GM08714 (cell line): ENCODE measurements around the gene DUOX2.
"Not testable (repeated sequence)": the region's sequence is repeated elsewhere in the genome, so short reads cannot be mapped to it uniquely, and the experiment has no call there.

ENCODE experiments used
- H3K4me3 ChIP-seq: fragments of 200-500 bp; sonication (Bioruptor generic); 2 replicates; pipeline ENCODE4 v1.5.1; 2014; ENCODE audit warnings: mild to moderate bottlenecking, low read length, inconsistent platforms
- ZNF274 ChIP-seq: IDR thresholded peaks from 2 replicates; pipeline ENCODE4 v1.6.1; 2012; ENCODE audit warnings: mild to moderate bottlenecking, low read depth, low read length

DUOX2 gene

GRCh38 chr15:45144775-45145174 lies 30.8 kb upstream of the DUOX2 start:
- H3K4me3 ChIP-seq = no peak overlapping the region
- TF ChIP-seq ZNF274 = no peak

- no peak overlapping the region for H3K4me3 ChIP-seq
- TF ChIP-seq ZNF274 = no peak
Observed at GRCh38 chr15:45143946-45144345, 30.0 kb upstream of the DUOX2 start.

DNA sequence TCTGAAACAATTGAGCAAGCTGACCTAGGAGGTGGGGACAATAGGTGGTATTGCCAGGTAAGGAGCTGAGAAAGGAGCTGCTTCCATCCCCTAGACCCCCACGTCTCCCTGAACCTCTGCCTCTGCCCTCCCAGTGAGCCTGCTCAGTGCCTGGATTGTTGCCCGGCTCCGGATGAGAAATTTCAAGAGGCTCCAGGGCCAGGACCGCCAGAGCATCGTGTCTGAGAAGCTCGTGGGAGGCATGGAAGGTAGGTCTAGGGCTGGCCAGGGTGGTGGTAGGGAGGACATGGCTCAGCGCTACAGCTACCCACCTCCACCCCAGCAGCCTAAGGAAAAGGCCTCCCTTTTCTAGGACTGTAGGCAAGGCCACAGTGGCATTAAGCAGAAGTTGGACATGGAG lies 29.1 kb upstream of the DUOX2 start:
- H3K4me3 ChIP-seq = no peak overlapping the region
- TF ChIP-seq ZNF274 = no peak

GRCh38 chr15:45141386-45141785 lies 27.4 kb upstream of the DUOX2 start:
- TF ChIP-seq ZNF274 = no peak

GRCh38 chr15:45140557-45141250 lies 26.7 kb upstream of the DUOX2 start:
- no peak for TF ChIP-seq ZNF274
- no peak overlapping the region for H3K4me3 ChIP-seq

More at GRCh38 chr15:45141386-45141785, 27.4 kb upstream of the DUOX2 start:
- H3K4me3 ChIP-seq = no peak overlapping the region

DNA sequence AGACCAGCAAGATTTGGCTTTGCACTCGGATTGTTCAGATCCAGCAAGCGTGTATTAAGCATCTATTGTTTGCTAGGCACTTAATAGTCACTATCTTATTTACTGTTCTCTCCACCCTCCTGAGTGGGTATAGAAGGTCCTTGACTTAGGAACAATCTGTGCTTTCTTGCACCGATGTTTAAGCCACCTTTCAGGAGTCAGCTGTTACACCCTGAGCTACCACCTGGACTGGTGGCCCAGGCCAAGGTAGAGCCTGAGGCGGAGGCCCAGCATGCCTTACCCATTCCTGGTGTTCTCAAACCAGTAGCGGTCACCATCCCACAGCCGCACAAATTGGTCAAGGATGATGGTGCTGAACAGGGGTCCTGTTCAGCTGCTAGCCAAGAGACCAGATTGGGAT lies 25.8 kb upstream of the DUOX2 start:
- TF ChIP-seq ZNF274 = no peak
- no peak overlapping the region for H3K4me3 ChIP-seq

DNA sequence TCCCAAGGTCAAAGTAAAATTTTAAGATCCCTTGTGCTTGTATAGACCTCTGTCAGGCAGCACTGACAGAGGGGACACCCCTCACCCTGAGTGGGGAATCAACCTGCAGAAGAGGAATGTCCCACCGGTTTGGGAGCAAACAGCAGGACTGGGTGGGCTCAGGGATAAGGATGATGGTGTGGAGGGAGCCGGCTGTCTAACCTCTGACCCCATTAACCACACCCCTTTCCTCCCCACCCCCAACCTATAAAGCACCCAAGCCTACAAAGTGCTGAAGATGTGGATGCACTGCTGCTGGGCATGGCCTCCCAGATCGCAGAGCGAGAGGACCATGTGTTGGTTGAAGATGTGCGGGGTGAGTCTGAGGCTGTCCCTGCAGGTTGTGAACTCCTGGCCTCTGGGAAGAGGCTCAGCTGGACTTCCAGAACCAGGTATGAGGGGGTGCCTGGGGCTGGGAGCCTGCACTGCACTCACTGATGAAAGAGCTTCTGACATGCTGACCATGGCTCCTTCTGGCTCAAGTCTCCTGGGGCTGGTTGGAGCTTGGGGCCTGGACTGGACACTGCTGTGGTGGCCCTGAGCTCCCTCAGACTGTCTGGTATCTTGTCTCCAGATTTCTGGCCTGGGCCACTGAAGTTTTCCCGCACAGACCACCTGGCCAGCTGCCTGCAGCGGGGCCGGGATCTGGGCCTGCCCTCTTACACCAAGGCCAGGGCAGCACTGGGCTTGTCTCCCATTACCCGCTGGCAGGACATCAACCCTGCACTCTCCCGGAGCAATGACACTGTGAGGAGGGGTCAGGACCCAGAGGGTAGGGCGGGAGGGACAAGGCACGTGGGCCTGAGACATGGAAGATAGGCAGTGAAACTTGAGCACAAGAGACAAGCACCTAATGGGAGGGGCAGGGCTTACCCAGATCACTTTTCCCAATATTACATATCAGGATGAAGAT lies 25.1 kb upstream of the DUOX2 start:
- H3K4me3 ChIP-seq = no peak overlapping the region
- TF ChIP-seq ZNF274 = no peak

GRCh38 chr15:45137703-45138102 lies 23.7 kb upstream of the DUOX2 start:
- H3K4me3 ChIP-seq = no peak overlapping the region
- TF ChIP-seq ZNF274 = no peak

DNA sequence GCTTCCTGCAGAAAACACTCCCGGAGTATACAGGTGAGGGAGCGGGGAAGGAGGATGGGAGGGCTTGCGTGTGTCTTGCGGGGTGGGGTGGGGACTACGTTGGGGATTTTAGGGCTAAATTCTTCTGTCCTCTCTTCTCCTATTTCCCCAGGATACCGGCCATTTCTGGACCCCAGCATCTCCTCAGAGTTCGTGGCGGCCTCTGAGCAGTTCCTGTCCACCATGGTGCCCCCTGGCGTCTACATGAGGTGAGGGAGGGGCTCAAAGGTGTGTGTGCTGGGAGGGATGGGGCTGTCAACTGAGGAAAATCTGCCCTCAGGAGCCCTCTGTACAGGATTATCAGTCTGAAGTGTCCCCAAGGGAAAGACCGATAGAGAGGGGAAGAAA lies 22.4 kb upstream of the DUOX2 start:
- H3K4me3 ChIP-seq = no peak overlapping the region
- no peak for TF ChIP-seq ZNF274

DNA sequence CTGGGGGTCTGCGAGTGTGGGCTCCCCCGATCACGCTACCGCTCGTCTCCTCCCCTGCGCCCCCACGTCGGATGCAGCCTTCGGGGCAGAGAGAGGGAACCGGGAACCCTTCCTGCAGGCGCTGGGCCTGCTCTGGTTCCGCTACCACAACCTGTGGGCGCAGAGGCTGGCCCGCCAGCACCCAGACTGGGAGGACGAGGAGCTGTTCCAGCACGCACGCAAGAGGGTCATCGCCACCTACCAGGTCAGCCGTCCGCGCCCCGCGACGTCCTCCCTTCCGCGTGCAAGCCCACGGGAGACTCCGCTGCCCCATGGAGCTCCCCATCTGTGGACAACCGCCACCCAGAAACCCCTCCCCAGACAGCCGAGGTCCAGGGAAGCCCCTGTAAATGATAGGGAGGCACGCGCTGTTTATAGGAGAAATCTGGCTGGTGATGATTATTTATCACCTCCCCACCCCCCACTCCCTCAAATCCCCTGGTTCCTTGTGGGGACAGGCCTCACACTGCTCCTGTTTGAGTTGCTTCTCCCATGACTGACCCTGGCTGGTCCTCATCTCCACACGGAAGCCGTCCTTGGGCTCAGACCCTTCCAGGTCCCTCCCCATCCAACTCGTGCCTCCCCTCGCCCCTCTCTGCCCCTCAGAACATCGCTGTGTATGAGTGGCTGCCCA lies 21.9 kb upstream of the DUOX2 start:
- H3K4me3 ChIP-seq = not testable (repeated sequence)

DNA sequence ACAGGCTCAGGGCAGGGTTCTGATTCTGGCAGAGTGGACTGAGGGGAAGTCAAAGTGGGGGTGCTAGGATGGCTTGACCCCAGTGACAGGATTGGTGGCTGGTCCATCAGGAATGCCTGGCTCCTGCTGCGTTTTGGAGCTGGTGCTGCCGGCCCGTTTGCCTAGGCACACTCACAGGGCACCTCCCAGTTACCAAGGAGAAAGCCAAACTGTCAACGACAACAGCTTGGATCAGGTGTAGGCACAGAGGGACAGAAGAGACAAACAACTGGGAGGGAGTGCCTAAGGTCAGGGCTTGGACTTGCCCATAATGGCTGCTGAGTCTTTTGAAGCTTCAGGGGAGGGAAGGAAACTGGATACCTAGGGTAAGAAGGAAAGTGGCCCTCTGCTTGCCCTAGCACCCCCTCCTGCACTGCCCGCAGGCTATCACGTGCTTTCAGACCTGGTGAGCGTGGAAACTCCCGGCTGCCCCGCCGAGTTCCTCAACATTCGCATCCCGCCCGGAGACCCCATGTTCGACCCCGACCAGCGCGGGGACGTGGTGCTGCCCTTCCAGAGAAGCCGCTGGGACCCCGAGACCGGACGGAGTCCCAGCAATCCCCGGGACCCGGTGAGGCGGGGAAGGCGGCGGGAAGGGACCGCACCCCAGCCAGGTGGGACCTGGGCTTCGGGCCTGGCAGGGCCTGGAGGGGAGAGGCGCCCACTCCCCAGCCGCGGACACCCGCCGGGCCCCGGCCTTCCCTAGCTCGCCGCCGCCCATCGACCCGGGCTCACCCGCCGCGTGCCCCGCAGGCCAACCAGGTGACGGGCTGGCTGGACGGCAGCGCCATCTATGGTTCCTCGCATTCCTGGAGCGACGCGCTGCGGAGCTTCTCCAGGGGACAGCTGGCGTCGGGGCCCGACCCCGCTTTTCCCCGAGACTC lies 21.0 kb upstream of the DUOX2 start:
- TF ChIP-seq ZNF274 = no peak
- no peak overlapping the region for H3K4me3 ChIP-seq

DNA sequence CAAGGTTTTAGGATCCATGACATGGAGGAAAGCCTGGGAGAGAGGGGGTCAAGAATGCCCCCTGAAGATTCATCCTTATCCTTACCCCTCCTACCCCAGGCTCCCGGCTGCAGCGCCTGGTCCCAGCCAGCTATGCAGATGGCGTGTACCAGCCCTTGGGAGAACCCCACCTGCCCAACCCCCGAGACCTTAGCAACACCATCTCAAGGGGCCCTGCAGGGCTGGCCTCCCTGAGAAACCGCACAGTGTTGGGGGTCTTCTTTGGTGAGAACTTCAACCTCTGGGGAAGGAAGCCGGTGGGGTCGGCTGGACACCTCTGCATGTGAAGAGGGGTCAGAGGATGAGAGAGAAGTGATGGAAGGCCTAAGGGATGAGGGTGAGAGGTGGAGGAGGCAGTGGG lies 20.1 kb upstream of the DUOX2 start:
- no peak for TF ChIP-seq ZNF274
- no peak overlapping the region for H3K4me3 ChIP-seq

GRCh38 chr15:45133561-45133920 lies 19.6 kb upstream of the DUOX2 start:
- no peak overlapping the region for H3K4me3 ChIP-seq
- no peak for TF ChIP-seq ZNF274

DNA sequence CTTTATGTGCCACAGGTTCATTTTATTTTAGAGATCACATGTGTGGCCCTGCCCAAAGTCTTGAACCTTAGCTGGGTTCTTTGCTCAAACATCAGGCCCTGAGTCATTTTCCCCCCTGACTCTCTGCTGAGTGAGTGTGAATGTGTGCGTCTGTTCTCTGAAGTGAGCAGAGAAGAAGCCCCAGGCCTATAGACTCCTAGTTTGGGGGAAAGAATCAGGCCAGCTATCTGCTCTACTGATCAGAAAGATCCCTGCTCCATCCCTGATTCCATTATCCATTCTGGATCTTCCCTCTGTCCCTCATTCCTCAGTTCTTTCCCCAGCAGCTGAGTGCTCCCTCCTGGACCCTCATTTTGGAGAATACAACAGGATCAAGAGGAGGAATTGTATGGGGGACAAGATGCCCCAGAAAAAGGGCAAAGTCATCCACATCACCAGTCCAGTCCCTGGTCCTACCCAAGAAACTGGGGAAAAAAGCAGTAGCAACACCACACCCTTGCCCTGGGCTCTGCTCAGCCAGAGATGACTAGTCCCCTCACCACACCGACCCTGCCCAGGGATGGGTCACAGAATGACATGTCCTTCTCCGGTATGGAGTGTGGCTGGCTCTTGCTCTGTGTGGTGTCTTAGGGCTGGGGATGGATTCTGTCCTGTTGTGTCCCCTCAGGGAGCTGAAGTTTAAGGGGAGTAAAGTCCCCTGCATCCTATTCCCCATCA lies 19.0 kb upstream of the DUOX2 start:
- H3K4me3 ChIP-seq = no peak overlapping the region

More for the DNA sequence above, 19.0 kb upstream of the DUOX2 start:
- TF ChIP-seq ZNF274 = no peak
